GM04503 (cell line): ENCODE data around the gene TMEM108.

ENCODE experiments used
- DNase-seq: peaks from one replicate; pipeline ENCODE4 v3.0.0-alpha.2; 2012; ENCODE audit warnings: low read depth

The TMEM108 gene

DNA sequence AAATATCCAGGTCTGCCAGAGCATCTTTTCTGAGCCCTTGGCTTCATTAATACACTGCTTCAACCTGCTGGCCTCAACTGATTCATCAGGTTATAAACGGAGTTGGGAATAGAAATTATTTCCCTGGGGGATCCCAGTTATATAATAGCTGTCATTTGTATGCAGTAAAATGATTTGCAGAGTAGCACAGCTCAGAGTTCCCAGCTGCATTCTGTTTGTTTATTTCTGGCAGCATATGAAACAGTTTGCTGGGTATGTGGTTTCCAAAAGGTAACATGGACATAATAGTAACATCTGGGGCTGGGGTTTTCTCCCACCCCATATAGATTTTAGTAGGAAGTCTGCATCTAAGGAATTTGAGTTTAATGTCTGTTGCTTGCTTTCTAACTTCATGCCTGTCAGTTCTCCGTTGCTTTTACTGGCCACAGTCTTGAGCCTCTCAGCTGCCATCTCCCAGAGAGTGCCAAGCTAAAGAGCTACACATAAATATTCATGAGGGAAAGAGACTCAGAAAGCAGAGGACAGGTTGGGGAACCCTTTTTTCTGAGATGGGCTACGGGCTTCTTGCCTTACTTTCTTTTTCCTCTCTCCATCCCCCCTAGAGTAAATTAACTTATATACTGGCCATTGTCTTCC, 124.6 kb downstream of the TMEM108 start:
- no peak for DNase-seq

DNA sequence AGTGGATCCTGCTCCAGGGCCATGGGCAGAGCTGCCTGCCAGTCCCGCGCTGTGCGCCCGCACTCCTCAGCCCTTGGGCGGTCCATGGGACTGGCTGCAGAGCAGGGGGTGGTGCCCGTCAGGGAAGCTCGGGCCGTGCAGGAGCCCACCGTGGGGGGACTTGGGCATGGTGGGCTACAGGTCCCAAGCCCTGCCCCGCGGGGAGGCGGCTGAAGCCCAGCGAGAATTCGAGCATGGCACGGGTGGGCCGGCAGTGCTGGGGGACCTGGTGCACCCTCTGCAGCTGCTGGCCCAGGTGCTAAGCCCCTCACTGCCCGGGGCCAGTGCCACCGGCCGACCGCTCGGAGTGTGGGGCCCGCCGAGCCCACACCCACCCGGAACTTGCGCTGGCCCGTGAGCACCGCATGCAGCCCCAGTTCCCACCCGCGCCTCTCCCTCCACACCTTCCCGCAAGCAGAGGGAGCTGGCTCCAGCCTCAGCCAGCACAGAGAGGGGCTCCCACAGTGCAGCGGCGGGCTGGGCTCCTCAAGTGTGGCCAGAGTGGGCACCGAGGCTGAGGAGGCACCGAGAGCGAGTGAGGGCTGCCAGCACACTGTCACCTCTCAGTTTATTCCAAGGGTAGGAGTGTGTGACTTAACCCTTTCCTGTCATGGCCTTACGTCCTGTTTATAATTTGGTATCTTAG, 129.3 kb downstream of the TMEM108 start:
- DNase-seq = no peak

DNA sequence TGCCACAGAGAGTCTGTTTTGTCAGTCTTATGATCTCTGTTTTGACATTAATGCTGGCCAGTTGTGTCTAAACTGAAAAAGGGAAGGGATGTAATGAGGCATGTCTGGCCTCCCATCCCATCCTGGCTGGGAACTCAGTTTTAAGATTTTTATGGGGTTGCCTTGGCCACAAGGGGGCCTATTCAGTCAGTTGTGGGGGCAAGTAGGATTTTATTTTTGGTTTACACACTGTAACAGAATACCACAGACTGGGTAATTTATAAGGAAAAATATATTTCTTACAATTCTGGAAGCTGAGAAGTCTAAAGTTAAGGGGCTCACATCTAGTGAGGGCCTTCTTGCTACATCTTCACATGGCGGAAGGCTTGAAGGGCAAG, 129.8 kb downstream of the TMEM108 start:
- DNase-seq = no peak

DNA sequence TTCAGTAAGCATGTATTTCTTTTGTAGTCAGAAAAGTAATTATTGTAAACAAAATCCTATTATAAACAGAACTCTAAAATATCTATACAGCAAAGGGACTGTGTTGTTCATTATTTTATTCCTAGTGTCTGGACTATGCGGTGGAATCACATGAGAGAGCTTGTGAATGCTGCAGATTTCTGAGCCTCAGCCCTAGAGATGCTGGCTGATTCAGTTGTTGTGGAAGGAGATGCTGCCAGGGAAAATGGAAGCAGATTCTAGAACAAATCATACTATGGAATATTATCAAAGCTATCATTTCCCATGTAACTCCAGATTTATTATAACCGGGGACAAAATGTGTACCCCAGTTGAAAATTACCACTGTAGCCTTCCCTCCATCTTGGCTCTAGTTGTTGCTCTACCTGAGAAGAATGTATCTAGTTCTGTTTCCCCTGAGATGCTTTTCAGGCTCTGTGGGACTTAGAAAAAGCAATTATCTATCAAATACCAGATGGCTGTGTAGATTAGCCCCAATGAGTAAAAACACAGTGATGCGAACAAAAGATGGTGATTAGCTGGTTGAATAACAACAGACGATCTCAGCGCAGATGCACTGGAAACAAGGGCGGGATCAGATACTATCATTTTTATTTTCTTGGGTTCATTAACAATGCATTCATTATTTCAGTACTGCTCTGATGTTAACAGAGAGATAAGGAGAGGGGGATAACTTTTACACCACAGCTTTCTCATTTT, 131.3 kb downstream of the TMEM108 start:
- DNase-seq = no peak

DNA sequence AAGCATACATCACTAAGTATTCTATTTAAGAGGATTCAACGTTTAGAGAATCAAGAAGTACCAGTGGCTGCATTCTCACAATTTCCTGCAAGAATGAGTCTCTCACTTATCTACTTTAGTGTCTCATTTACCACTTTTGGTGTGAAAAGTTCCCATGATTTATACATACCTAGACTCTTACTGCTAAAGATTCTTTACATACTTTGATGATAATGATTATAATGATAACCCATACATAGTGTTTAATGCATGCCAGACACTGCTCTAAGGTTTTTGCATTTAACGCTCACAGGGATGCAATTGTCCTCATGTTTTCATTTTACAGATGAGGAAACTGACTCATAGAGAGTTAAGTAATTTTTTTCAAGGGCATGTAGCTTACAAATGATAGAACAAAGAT, 133.6 kb downstream of the TMEM108 start:
- no peak for DNase-seq

DNA sequence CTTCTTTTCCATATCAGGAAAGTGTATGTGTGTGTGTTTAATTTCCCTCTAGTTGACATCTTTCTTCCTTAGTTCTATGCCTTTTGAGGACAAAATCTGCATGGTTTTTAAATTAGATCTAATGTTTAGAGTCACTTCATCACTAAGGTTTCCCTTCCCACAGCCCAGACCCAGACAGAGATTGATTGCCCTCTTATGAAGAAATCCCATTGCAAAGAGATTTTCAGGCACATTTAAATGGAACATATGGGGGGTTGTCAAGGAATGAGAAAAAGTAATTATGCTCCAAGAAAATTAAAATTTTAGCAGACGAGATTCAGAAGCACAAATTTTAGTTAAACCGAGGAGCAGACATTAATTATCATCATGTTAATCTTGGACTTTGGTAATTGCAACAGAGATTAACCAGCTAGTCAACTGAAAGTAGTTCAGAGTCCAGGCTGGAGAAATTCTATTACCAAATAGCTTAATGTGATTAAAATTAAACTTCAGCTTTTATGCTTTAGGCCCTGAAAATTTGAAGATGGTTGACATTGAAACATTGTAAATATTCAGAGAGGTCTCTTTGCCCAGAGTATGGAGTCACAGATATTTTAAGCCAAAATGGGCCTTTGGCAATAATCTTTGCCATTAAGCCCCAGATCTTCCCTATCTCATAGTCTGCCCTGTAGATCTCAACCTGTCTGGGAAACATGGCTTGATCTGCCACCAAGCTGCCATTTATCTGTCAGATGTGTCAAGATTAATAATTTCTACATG, 143.4 kb downstream of the TMEM108 start:
- DNase-seq = no peak

DNA sequence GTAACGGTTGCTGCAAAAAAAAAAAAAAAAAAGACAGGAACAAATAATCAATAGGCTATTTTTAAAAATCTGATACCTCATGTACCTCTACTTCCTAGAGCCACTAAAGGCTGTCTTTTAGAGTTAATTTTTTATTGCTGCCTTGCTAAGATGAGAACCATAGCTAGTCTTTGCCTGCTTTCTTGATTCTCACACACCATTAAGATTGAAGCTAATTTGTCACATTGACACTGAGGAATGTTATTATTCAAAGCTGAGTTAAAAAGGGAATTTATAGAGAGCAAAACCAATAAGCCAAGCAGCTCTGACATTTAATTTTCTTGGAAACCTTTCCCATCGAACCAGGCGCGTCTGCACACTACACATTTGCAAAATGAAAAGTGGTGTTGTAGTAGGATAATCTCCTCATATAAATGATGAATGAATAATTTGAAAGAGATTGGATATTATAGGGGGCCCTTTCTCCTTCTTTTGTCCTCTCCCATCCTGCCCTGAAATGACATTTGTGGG, 149.7 kb downstream of the TMEM108 start:
- DNase-seq = no peak

DNA sequence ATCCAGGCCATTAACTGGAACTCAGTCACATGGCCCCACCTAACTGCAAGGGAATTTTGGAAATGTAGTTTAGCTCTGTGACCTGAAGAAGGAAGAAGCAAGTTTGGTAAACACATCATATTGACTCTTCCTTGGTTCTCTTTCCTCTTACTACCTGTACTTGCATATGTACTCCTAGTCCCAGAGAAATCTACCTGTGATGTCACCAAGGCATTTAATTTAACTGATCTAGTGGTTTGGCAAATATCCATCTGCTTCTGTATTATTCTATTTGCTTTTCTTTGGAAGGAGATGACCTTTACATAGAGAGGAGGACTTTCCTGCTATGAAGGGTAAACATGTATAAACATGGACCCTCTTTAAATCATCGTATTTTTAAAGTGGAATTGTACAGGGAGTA, 150.8 kb downstream of the TMEM108 start:
- DNase-seq = no peak

DNA sequence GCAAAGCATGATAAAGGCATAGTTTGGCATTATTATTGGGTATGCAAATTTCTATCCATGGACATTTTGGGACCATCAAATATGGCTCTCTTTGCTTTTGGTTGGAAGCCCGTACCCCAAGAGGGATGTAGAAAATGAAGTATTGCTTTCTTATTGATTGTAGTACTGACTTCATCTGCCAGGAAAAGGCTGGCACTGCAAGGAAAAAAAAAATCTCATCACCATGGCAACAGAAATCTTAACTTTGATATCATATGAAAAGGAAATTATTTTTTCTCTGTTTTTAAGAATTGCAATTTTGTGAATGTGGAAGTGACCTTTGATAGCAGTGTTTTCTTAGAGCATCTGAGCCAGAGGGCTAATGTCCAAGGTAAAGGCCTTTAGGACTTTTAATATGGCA, 151.7 kb downstream of the TMEM108 start:
- no peak for DNase-seq

DNA sequence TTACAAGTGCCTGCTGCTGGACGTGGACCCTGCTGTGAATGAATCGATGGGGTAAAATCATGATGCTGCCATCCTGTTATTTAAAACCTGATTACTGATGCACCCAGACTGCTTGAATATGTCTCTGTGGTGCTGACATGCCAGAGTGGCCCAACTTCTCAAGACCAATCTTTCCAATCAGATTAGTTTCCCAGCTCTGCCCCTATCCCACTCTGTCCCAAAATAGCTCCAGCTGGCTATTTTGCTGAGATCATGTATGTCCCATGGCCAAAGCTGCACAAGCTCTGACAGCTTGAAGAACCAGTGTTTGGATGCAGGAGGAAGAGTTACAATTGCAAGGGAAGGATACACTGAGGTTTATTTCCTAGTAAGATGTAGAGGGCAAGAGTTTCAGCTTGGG, 153.6 kb downstream of the TMEM108 start:
- DNase-seq = no peak

DNA sequence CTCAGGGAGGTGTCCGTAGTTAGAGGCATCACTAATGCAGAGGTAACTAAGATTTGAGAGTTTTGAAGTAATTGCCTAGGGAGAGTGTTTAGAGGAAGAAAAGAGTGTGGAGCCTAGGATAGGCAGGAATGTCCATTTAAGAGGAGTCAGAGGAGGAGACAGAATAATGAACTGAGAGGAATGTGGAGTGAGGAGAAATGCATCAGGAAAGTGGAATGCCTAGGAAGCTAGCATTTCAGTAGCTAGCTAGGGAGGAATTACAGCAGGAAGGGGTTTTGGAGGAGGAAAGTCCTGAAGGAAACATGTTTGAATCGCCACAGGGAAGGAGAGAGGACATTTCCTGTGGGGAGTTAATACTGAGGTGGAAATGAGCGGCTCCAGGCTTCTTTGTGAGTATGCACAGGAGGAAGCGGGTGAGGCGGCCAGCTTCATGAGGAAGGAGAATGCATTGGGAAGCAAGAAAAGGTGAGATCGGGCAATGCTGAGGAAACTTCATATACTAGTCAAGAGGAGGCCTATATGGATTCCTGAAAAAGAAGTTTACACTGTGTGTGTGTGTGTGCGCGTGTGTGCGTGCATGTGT, 154.3 kb downstream of the TMEM108 start:
- no peak for DNase-seq

DNA sequence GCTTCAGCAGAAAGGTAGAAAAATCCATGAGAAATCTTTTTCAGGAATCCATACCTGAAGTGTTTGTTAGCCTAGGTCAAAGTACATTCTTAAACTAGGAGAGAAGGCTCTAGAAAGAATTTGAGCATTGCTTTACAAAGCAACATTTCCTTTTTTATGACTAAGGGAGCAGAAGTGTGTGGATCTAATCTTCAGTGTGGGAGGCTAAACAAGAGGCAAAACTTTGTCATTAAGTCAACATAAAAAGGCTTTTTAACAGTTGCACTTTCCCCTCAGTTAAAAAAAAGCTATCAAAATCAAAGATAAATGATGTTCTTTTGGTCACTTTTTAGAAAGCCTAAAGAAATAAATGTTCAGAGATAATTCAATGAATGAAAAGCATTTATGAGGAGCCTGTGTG, 154.8 kb downstream of the TMEM108 start:
- DNase-seq = no peak

DNA sequence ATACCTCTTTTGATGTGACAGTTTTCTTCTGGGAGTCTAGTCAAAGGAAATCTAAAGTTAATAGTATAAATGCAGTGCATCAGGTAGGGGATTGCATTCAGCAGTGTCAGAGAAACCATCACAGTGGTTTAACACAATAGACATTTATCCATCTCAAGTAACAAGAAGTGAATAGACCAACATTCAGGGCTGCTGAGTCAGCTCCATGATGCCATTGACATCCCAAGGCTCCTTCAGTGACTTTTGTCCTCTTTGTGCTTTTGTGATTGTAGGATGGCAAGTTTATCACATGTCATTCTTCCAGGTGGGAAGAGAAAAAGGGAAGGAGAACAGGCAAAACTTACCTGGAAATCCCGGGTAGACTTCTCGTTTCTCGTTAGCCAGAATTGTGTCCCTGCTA, 158.3 kb downstream of the TMEM108 start:
- no peak for DNase-seq

DNA sequence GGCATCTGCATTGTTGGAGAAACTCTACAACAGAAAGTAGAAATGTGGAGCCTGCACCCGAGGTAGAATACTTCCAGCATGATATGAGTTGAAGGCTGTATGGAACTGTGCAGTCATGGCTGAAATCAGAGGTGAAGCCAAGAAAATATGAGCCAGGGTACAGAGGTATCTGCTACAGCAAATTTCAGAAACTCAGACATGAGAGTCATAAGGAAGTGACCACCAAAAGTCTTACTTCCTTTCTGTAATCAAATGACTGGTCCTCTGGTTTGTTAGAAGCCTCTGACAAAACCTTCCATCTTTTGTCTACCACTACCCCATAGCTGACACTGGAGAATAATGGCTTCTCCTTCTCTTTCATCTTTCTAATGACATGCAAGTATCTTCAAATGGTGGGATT, 159.4 kb downstream of the TMEM108 start:
- no peak for DNase-seq

DNA sequence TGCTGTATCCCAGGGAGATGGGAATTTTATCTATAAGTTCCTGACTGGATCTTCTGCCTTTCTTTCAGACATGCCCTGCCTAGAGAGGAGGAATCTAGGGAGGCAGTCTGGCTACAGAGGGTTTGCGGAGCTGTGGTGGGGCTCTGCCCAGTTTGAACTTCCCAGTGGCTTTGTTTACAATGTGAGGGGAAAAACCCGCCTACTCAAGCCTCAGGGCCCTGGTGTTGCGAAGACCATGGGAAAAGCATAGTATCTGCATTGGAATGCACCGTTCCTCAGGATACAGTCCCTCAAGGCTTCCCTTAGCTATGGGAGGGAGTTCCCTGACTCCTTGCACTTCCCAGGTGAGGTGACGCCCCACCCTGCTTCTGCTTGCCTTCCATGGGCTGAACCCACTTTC, 168.7 kb downstream of the TMEM108 start:
- DNase-seq = no peak

DNA sequence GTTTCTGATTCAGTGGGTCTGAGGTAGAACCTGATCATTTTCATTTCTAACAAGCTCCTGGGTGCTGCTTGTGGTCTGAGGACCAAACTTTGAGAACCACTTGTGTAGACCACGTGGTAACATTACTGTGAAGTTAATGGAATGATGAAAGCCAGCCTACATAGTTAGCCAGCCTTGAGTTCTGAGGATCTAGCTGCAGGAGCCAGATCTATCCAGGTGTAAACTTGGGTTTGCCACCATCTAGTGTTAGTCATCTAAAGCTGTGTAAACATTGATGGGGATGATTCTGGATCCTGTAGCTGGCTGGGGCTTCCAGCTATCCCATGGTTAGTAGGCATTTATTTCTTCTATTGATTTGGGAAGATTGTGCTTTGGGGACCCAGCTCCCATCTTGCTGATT, 170.0 kb downstream of the TMEM108 start:
- no peak for DNase-seq

DNA sequence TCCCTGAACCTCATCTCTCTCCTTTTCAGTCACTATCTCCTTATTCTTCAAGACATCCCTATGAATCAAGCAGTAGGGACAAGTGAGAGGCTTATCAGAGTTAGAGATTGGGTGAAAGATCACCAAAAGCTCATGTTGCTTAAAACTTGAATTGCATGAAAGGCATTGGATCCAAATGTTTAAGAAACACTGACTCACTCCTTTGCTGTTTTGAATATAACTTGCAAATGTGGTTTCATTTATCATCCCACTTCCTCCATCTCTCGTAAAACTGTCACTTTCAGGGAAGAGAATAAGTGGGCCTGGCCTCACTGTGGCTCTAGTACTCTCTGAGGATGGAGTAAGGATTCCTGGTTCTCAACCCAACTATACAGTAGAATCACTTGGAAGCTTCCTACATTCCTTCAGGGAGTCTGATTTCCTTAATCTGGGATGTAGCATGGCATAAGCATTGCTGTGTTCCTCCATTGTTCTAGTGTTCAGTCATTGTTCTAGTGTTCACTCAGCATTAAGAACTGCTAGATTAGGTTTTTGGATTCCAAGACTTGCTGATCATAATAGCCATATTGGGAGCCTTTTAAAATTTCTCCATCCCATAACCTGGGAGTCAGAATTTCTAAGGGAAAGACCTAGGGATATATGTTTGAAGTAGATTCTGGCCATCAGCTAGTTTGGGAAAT, 171.8 kb downstream of the TMEM108 start:
- DNase-seq = no peak

DNA sequence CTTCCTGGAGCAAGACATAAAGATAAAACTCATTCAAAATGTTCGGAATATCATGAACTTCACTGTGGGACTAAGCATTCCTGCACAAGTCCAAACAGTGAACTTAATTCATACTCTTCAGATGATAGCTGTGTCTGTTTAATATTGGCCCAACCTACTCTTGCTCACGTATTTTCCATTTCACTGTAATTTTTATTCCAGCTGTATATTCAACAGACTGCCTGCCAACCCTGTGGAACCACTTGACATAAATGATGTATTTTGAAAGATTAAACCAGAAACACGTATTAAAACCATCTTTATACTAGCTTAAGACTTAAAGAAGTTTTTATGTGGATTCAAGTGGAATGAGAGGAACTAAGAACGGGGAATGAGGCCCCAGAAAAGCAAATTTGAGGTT, 172.5 kb downstream of the TMEM108 start:
- DNase-seq = no peak

DNA sequence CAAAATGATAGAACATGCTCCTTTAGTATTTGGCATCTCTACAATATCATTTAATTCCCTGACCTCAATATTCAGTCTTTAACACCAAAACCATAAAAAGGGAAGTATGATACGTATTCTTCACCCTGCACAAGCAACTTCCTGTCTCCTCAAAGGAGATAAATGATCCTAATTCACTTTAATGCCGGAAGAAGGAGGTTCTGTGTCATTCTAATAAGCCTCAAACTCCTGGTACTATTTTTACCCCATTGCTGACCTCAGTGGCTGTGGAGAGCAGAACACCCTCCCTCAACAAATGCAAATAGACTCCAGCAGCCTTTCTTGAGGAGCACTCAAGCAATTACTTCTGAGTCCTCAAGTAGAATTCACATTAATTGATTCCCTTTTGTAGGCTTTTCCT, 173.3 kb downstream of the TMEM108 start:
- no peak for DNase-seq

DNA sequence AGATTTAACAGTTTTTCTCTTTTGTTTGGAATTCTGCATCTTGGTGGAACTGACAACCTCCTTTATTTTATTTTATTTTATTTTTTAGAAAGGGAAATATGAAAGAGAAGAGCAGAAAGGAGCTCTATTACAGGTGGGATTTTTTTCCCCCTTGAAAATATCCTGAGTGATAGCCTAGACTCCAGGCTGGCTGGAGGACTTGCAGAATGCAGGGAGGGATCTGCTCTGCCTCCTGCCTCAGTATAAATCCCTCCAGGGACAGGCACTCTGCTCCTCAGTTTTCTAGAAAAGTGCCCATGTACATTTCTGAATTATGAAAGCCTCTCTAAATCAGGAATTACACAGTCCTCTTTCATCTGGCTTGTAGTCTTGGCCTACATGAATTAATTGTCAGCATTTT, 173.7 kb downstream of the TMEM108 start:
- no peak for DNase-seq

DNA sequence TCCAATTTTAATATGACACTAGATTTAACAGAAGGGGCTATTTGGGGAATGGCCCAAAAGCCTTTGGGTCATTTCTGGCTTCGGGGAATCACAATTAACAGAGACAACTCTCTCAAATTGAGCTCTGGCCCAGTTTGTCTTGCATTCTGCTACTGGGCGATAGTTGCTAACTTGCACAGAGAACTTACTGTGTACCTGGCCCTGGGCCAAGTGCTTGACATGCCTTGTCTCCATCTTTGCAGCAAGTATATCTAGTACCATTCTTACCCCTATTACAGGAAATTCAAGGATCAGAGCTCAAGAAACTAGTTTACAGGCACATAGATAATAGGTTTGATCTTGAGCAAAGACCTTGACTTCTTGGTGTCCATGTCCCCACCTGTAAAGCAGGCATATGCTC, 175.7 kb downstream of the TMEM108 start:
- no peak for DNase-seq

DNA sequence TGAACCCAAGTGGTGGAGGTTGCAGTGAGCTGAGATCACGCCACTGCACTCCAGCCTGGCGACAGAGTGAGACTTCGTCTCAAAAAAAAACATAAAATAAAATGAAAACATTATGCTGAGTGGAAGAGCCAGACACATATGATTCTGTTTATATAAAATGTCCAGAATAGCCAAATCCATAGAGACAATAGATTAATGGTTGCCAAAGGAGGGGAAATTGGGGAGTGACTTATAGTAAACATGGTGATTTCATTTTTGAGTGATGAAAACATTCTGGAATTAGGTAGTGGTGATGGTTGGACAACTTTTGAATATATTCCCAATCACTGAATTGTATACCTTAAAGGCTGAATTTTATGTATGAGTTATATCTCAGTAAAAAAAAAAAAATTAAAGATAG, 189.6 kb downstream of the TMEM108 start:
- DNase-seq = no peak
